Measurements from ENCODE around the gene DIP2A.

DIP2A gene

GRCh38 chr21:46416551-46416950 is 42.1 kb upstream of the DIP2A start:
- Histone ChIP-seq H3K27me3 (replicated peaks; ENCODE audit: insufficient read depth, low read length) (no peaks in the 10 kb centered on the region), H3K4me1 (ENCODE audit: low read length) (no peaks in the 10 kb centered on the region), H3K79me2 (ENCODE audit: low read length) (no peaks in the 10 kb centered on the region), H3K4me2 (ENCODE audit: low read depth, low read length) (no peak overlapping the region), H3K9ac (ENCODE audit: low read length) (no peak overlapping the region), H3K9me3 (replicated peaks; ENCODE audit: insufficient read depth, low read length) (no peaks in the 10 kb centered on the region), H3K36me3 (replicated peaks; ENCODE audit: insufficient read depth, low read length) (no peaks in the 10 kb centered on the region), H2AFZ (ENCODE audit: low read length) (no peak overlapping the region), H3F3A (ENCODE audit: insufficient read depth, low read length) (no peaks in the 10 kb centered on the region), H3K9me2 (replicated peaks; ENCODE audit: insufficient read depth, low read length) (no peaks in the 10 kb centered on the region), H4K20me1 (ENCODE audit: insufficient read depth, low read length) (no peaks in the 10 kb centered on the region), H3K4me3 (ENCODE audit: low read length) (no peak overlapping the region), H3K27ac (ENCODE audit: low read length) (no peak overlapping the region)
- TF ChIP-seq EZH2phosphoT487 (IDR thresholded peaks at IDR 0.05; ENCODE audit: low read length) (no peak), EZH2 (optimal IDR thresholded peaks at IDR 0.05; ENCODE audit: low read depth, low read length) (no peak)
- TF ChIP-seq, protein P1, sequence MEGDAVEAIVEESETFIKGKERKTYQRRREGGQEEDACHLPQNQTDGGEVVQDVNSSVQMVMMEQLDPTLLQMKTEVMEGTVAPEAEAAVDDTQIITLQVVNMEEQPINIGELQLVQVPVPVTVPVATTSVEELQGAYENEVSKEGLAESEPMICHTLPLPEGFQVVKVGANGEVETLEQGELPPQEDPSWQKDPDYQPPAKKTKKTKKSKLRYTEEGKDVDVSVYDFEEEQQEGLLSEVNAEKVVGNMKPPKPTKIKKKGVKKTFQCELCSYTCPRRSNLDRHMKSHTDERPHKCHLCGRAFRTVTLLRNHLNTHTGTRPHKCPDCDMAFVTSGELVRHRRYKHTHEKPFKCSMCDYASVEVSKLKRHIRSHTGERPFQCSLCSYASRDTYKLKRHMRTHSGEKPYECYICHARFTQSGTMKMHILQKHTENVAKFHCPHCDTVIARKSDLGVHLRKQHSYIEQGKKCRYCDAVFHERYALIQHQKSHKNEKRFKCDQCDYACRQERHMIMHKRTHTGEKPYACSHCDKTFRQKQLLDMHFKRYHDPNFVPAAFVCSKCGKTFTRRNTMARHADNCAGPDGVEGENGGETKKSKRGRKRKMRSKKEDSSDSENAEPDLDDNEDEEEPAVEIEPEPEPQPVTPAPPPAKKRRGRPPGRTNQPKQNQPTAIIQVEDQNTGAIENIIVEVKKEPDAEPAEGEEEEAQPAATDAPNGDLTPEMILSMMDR (IDR thresholded peaks at IDR 0.05; ENCODE audit: low read length), result no peak
- no peak for DNase-seq

DNA sequence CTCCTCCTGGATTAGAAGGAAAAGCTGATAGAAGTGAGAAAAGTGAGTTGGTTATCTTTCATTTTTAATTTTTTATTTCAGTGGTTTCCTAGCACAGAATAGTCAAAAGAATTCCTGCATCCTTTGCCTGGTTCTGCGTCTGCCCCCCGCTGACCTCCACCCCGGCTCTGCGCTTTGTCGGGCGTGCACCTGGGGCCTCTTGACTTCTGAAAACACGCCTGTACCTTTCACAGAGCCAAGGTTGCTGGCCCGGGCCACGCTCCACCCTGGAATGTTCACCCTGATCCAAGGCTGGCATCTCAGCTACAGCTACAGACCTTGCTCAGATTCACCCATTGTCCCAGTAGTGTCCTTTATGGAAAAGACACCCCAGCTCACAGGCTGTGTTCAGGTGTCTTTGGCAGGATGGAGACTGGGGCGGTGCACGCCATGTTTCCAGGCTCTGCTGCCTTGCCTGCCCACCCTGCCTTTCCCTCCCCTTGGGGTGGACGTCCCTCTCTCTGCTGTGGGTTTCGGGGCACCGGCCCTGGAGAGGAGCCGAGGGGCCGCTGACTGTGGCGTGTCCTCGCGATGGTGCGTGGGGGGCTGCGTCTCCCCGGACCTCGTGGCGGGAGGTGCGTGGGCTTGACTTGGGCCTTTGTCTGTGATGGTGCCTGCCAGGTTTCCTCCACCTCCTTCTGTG is 40.3 kb upstream of the DIP2A start:
- Histone ChIP-seq H3K79me2 (ENCODE audit: low read length) (no peaks in the 10 kb centered on the region), H3K36me3 (replicated peaks; ENCODE audit: insufficient read depth, low read length) (no peaks in the 10 kb centered on the region), H4K20me1 (ENCODE audit: insufficient read depth, low read length) (no peaks in the 10 kb centered on the region), H3K9me2 (replicated peaks; ENCODE audit: insufficient read depth, low read length) (no peaks in the 10 kb centered on the region), H2AFZ (ENCODE audit: low read length) (no peak overlapping the region), H3K9ac (ENCODE audit: low read length) (no peak overlapping the region), H3K4me2 (ENCODE audit: low read depth, low read length) (no peak overlapping the region), H3K27ac (ENCODE audit: low read length) (no peak overlapping the region), H3K4me3 (ENCODE audit: low read length) (no peak overlapping the region), H3K9me3 (replicated peaks; ENCODE audit: insufficient read depth, low read length) (no peaks in the 10 kb centered on the region), H3K4me1 (ENCODE audit: low read length) (no peaks in the 10 kb centered on the region), H3K27me3 (replicated peaks; ENCODE audit: insufficient read depth, low read length) (no peaks in the 10 kb centered on the region), H3F3A (ENCODE audit: insufficient read depth, low read length) (no peaks in the 10 kb centered on the region)
- no peak for DNase-seq
- TF ChIP-seq, protein P1 (IDR thresholded peaks at IDR 0.05; ENCODE audit: low read length), result no peak
- TF ChIP-seq EZH2 (optimal IDR thresholded peaks at IDR 0.05; ENCODE audit: low read depth, low read length) (no peak), EZH2phosphoT487 (IDR thresholded peaks at IDR 0.05; ENCODE audit: low read length) (no peak)

GRCh38 chr21:46420241-46421190 is 38.2 kb upstream of the DIP2A start:
- Histone ChIP-seq H3K79me2 (ENCODE audit: low read length) (no peaks in the 10 kb centered on the region), H3K9ac (ENCODE audit: low read length) (no peak overlapping the region), H2AFZ (ENCODE audit: low read length) (no peak overlapping the region), H3K27me3 (replicated peaks; ENCODE audit: insufficient read depth, low read length) (no peaks in the 10 kb centered on the region), H3K9me2 (replicated peaks; ENCODE audit: insufficient read depth, low read length) (no peaks in the 10 kb centered on the region), H4K20me1 (ENCODE audit: insufficient read depth, low read length) (no peaks in the 10 kb centered on the region), H3K36me3 (replicated peaks; ENCODE audit: insufficient read depth, low read length) (no peaks in the 10 kb centered on the region), H3K9me3 (replicated peaks; ENCODE audit: insufficient read depth, low read length) (no peaks in the 10 kb centered on the region), H3K4me3 (ENCODE audit: low read length) (no peak overlapping the region), H3K27ac (ENCODE audit: low read length) (no peak overlapping the region), H3K4me1 (ENCODE audit: low read length) (no peaks in the 10 kb centered on the region), H3K4me2 (ENCODE audit: low read depth, low read length) (no peak overlapping the region), H3F3A (ENCODE audit: insufficient read depth, low read length) (no peaks in the 10 kb centered on the region)
- TF ChIP-seq, protein P1 (IDR thresholded peaks at IDR 0.05; ENCODE audit: low read length), result no peak
- no peak for TF ChIP-seq EZH2phosphoT487 (IDR thresholded peaks at IDR 0.05; ENCODE audit: low read length)
- TF ChIP-seq EZH2 (optimal IDR thresholded peaks at IDR 0.05; ENCODE audit: low read depth, low read length), result no peak
- DNase-seq, result no peak

All from MM.1S (cell line).